Ammon's horn (tissue), 1 donor: ENCODE measurements around the gene SLC10A7.
"Not testable (repeated sequence)": the region's sequence is repeated elsewhere in the genome, so short reads cannot be mapped to it uniquely, and the experiment has no call there.

Experiments
- DNase-seq: peaks from one replicate; pipeline ENCODE4 v3.0.0-alpha.2; 2016; ENCODE audit warnings: low spot score

The SLC10A7 gene

GRCh38 chr4:146439437-146439836 is 82.3 kb downstream of the SLC10A7 start:
- no peak for DNase-seq

DNA sequence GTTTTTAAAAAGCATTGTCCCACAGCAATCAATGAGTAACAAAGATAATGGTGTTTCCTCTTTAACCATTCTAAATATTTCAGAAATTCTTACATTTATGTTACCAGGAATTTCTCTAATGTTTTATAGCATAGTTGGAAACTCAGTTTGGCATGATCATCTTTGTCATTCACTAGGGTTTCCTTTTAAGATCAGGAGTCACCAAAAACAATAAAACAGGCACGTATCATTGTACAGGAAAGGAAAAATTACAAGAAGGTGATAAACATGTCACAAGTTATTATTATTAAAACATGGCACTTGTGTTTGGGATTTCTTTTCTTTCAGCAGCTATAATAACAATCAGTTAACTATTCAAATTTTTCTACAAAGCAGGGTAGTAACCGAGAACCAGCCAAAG is 84.0 kb downstream of the SLC10A7 start:
- DNase-seq = no peak

- DNase-seq = no peak
Observed at GRCh38 chr4:146436423-146437162, 85.1 kb downstream of the SLC10A7 start.

- DNase-seq = no peak
Observed at GRCh38 chr4:146435962-146436361, 85.8 kb downstream of the SLC10A7 start.

- no peak for DNase-seq
Observed at GRCh38 chr4:146432065-146432464, 89.7 kb downstream of the SLC10A7 start.

- DNase-seq = no peak
Observed at GRCh38 chr4:146428298-146428697, 93.4 kb downstream of the SLC10A7 start.

GRCh38 chr4:146417822-146418221 is 103.9 kb downstream of the SLC10A7 start:
- DNase-seq = no peak

DNA sequence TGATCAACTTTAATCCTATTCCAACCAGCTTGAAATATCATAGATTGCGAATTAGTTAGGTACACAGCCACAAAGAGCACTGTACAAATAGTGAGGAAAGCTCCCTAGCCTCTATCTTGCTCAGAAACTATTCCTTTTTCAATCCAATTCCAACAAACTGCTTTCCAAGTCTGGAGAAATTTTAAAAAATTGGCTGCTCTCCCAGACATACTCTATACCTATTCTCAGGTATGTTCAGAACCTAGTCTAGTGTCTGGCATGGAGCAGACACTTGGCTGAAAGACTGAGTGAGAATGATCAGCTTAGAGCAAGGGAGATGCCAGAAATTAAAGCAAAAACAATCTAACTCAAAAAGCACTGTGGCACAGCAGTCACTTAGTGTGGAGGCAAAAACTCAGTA is 105.9 kb downstream of the SLC10A7 start:
- no peak for DNase-seq

DNA sequence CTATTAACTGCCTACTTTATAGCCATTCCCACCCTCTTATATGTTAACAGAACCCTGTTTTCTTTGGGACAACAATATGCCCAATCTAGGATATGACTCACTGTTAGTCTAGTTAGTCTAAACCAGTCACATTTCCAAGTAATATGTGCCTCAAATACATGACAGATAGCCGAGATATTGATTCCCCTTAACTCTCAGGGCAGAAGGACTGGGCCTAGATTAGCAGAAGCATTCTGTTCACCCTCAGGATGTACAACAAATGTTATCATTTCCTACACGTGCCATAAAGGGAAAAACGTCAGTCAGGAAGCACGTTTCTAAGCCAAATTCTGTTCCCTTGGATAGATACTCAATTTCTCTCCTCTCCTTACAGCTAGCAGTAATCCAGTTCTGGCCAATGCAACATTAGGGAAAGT is 114.1 kb downstream of the SLC10A7 start:
- no peak for DNase-seq

GRCh38 chr4:146407257-146407656 is 114.5 kb downstream of the SLC10A7 start:
- no peak for DNase-seq

- DNase-seq = no peak
Observed at GRCh38 chr4:146401274-146401673, 120.5 kb downstream of the SLC10A7 start.

DNA sequence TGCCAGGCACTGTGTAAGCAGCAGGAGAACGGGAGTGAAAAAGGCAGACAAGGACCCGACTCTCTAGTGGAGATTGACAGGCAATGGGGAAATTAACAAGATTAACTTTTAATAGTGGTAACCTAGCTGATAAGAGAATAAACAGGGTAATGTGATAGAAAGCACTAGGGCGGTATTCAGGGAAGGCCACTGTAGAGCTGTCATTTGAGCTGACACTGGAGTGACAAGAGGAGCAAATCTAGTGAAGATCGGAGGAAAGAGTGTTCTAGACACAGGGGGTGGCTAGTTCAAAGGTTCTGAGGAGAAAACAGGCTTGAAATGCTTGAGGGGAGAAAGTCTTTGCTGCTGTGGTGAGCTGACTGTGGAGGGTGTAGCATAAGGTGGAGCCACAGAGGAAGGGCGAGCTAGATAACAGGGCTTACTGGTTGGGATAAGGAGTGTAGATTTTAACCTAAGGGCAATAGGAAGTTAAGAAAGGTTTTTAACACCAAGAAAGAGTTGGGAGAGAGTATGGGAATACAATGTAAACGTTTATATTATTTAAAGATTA is 122.8 kb downstream of the SLC10A7 start:
- DNase-seq = no peak

- no peak for DNase-seq
Observed at GRCh38 chr4:146398404-146398803, 123.3 kb downstream of the SLC10A7 start.

DNA sequence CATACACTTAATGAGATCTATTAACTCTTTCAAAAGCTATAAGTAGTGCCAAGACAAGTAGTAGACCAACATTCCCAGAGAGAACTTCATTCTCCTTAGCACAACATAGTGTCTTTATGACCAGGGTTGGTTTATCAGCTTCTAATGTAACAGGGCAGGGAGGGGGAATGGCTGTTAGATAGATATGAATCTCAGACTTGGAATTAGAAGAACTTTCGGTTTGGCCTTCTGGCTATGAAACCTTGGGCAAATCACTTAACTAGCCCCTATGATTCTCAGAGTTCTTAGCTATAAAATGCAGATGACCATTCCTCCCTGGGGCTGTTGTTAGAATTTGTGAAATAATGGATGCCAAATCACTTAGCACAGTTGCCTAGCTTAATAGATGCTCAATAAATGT is 132.2 kb downstream of the SLC10A7 start:
- no peak for DNase-seq

- no peak for DNase-seq
Observed at GRCh38 chr4:146382194-146382593, 139.5 kb downstream of the SLC10A7 start.

DNA sequence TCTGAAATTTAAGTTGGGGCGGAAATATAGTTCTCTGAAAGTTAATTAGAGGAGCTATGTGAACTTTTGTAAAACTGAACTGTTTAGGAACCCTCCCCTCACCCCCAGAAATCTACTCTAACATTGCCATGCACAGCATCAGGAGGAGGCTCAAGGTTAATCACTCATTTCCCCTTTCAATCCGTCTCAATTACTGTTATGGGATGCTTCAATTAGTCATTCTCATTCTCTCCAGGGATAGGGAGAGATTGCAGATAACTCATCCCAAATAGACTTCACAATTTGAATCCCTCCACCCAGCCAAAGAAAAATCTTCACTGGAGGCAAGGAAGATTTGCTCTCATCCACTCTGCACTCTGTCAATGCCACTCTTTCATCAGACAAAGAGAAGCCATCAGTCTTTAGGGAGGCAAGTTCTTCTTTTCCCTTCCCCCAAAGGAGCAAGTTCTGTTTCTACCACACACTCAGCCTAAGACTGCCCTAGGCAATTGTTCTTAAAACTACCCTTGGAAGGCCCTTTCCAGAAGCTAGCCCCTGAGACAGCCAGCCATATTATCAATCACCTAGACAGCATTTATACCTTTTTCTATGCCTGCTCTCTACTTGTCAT is 140.4 kb downstream of the SLC10A7 start:
- no peak for DNase-seq

GRCh38 chr4:146379744-146380143 is 142.0 kb downstream of the SLC10A7 start:
- DNase-seq = no peak

- DNase-seq = no peak
Observed at GRCh38 chr4:146371812-146372211, 149.9 kb downstream of the SLC10A7 start.

- no peak for DNase-seq
Observed at GRCh38 chr4:146370841-146371240, 150.9 kb downstream of the SLC10A7 start.

- DNase-seq = no peak
Observed at GRCh38 chr4:146369446-146369845, 152.3 kb downstream of the SLC10A7 start.

GRCh38 chr4:146368209-146368608 is 153.5 kb downstream of the SLC10A7 start:
- DNase-seq = peak; percentile 48

- no peak for DNase-seq
Observed at GRCh38 chr4:146367347-146367746, 154.4 kb downstream of the SLC10A7 start.

DNA sequence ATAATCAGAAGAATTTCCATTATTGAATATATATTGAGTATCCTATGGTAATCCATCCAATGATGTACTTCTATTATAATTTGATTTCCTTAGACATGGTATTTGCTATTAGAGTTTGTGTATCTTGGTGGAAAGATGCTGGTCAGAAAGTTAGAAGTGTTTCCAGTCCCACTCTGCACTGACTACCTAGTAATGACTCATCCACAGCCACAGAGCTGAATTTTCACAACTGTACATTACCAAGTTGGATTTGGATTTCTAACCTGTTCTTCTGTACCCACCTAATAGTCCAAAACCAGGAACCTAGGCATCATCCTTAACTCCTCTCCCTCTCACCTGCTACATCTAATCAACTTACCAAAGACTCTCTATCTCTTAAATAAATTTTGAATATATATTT is 162.0 kb downstream of the SLC10A7 start:
- DNase-seq = no peak

GRCh38 chr4:146350114-146350513 is 171.6 kb downstream of the SLC10A7 start:
- DNase-seq = not testable (repeated sequence)
